Right lobe of liver (tissue), 6 donors: Measurements from ENCODE around the gene TCERG1. TPM values are rescaled to one million over a fixed set of nuclear protein-coding genes. Genes with fewer than 3 reads are reported as not detected.

Source experiments
- ATAC-seq, 4 donors: fragments of 200-7000 bp; cut with Tn5 transposase; one replicate each; pipeline ENCODE4 v1.9.1; 2020; ENCODE audit warnings: mild to moderate bottlenecking in 4 of 4, moderate library complexity in 4 of 4
- DNase-seq, 3 donors: peaks; one replicate each; pipeline ENCODE4 v3.0.0-alpha.2; 2020
- H3K27ac ChIP-seq, 3 donors: fragments of 200-600 bp; one replicate each; pipeline ENCODE4 v1.8.0; 2022
- H3K27me3 ChIP-seq, 2 donors: fragments of 200-600 bp; one replicate each; pipeline ENCODE4 v1.8.0; 2022
- H3K36me3 ChIP-seq, 4 donors: fragments of 200-600 bp; sonication (generic) in 1 of 4; one replicate each; pipeline versions ENCODE4 v1.5.1 to v1.8.0; 2017 to 2022; ENCODE audit warnings: control low read depth in 1 of 4
- H3K4me1 ChIP-seq, 4 donors: fragments of 200-600 bp; sonication (generic) in 1 of 4; one replicate each; pipeline versions ENCODE4 v1.5.1 to v1.8.0; 2017 to 2022; ENCODE audit warnings: control low read depth in 1 of 4
- H3K4me3 ChIP-seq, 3 donors: fragments of 200-600 bp; one replicate each; pipeline ENCODE4 v1.8.0; 2022
- H3K9me3 ChIP-seq, 4 donors: fragments of 200-600 bp; sonication (generic) in 1 of 4; one replicate each; pipeline versions ENCODE4 v1.5.1 to v1.8.0; 2017 to 2022; ENCODE audit warnings: control low read depth in 1 of 4
- POLR2A ChIP-seq: fragments of 450-650 bp; IDR thresholded peaks from one replicate; pipeline ENCODE4 v1.6.1; 2017; ENCODE audit warnings: antibody characterized with exemption, mild to moderate bottlenecking
- WGBS: methylation state at CpG from one replicate; pipeline ENCODE4 v1.1.6; 2018; ENCODE audit warnings: low coverage, low lambda C conversion rate; ENCODE audit not compliant: insufficient coverage; ENCODE audit errors: missing lambda C conversion rate; 5-methylcytosine and 5-hydroxymethylcytosine counted together
- intact Hi-C, 2 donors: fragments of 100-400 bp; cut with DNase I; formaldehyde crosslinking; loops; one replicate each; pipeline versions ENCODE4 v1.11.2 to v1.14.1; 2022
- total RNA-seq, 6 experiments: library from RNA; depleted of rRNA in 2 of 6; stranded (reverse); fragments of >200 nt in 2 of 6; fragmentation: NEBNext Ultra II Directional in 3 of 6; extraction: Animal tissue kit (Norgen Biotek cat#: 25700) in 3 of 6; gene quantifications; one replicate each; pipeline versions ENCODE4 v1.1.0 to v1.2.4, GENCODE V29; 2016 to 2023
- TF ChIP-seq, protein P1 (sequence below), 4 donors: fragments of 200-600 bp in 3 of 4; fragments of 450-650 bp in 1 of 4; IDR thresholded peaks; one replicate each; pipeline versions ENCODE4 v1.5.1 to v1.8.0; 2016 to 2022; ENCODE audit warnings: antibody characterized with exemption in 4 of 4, mild to moderate bottlenecking in 2 of 4
- donor health status: DM: no; HTN: yes; CAD: no.
- donor health status: DM: no; HTN: no; CAD: no.
- donor health status: DM: no; HTN: no; CAD: no.
- donor health status: DM: no; HTN: yes; CAD: no.
- donor health status: DM: no; HTN: yes; CAD: no.

TCERG1 gene
- total RNA-seq, 6 experiments from 2014 or later, result 9.7 to 27.4 (median 18.4) TPM

GRCh38 chr5:146447734-146448380 lies 724 bp downstream of the TCERG1 start:
- peak overlapping the region; percentile 91 to 99 (median 98) for H3K4me3 ChIP-seq
- H3K4me1 ChIP-seq, result peaks cover 0 to 30% (median 9%) of the 10 kb centered on the region in 4 donors
- no peaks in the 10 kb centered on the region for H3K9me3 ChIP-seq
- TF ChIP-seq, protein P1, sequence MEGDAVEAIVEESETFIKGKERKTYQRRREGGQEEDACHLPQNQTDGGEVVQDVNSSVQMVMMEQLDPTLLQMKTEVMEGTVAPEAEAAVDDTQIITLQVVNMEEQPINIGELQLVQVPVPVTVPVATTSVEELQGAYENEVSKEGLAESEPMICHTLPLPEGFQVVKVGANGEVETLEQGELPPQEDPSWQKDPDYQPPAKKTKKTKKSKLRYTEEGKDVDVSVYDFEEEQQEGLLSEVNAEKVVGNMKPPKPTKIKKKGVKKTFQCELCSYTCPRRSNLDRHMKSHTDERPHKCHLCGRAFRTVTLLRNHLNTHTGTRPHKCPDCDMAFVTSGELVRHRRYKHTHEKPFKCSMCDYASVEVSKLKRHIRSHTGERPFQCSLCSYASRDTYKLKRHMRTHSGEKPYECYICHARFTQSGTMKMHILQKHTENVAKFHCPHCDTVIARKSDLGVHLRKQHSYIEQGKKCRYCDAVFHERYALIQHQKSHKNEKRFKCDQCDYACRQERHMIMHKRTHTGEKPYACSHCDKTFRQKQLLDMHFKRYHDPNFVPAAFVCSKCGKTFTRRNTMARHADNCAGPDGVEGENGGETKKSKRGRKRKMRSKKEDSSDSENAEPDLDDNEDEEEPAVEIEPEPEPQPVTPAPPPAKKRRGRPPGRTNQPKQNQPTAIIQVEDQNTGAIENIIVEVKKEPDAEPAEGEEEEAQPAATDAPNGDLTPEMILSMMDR (IDR thresholded peaks at IDR 0.05), result no peak
- TF ChIP-seq POLR2A, result no peak
- H3K27me3 ChIP-seq, result no peaks in the 10 kb centered on the region
- intact Hi-C loops, result no loop called here
- H3K36me3 ChIP-seq, result no peaks in the 10 kb centered on the region
- H3K27ac ChIP-seq, result peak overlapping the region; percentile 64 to 92 (median 74)
- ATAC-seq (peak in 1 of 4 donors; percentile 27), DNase-seq (no peak)
- WGBS, result 0% methylated on average over 12 of the region's 20 CpGs

- Histone ChIP-seq H3K9me3 (no peaks in the 10 kb centered on the region), H3K36me3 (no peaks in the 10 kb centered on the region), H3K4me3 (peak overlapping the region in 1 of 3 donors; percentile 91), H3K27ac (no peak overlapping the region), H3K27me3 (no peaks in the 10 kb centered on the region), H3K4me1 (peaks cover 0 to 21% (median 9%) of the 10 kb centered on the region in 4 donors)
- whole genome bisulfite sequencing, result 76% methylated on average over 6 of the region's 6 CpGs
- TF ChIP-seq POLR2A, result no peak
- DNase-seq (no peak), ATAC-seq (no peak)
- intact Hi-C loops, result no loop called here
Measured at GRCh38 chr5:146448783-146449519, 1.8 kb downstream of the TCERG1 start.

GRCh38 chr5:146450002-146450401 lies 2.9 kb downstream of the TCERG1 start:
- ATAC-seq, result no peak
- no peak for DNase-seq
- Histone ChIP-seq H3K9me3 (no peaks in the 10 kb centered on the region), H3K4me1 (peaks cover 0 to 21% (median 9%) of the 10 kb centered on the region in 4 donors), H3K4me3 (no peak overlapping the region), H3K27ac (no peak overlapping the region), H3K36me3 (peaks cover 0 to 2% (median 0%) of the 10 kb centered on the region in 4 donors), H3K27me3 (no peaks in the 10 kb centered on the region)
- intact Hi-C loops, result no loop called here
- WGBS, result 72% methylated on average over 3 of the region's 3 CpGs
- TF ChIP-seq, protein P1 (IDR thresholded peaks at IDR 0.05), result no peak
- TF ChIP-seq POLR2A, result no peak

- no peak for ATAC-seq
- intact Hi-C loops, result no loop called here
- no peak for DNase-seq
- Histone ChIP-seq H3K27ac (no peak overlapping the region), H3K4me1 (peaks cover 0 to 21% (median 9%) of the 10 kb centered on the region in 4 donors), H3K36me3 (peaks cover 0 to 15% (median 3%) of the 10 kb centered on the region in 4 donors), H3K9me3 (no peaks in the 10 kb centered on the region), H3K27me3 (no peaks in the 10 kb centered on the region), H3K4me3 (no peak overlapping the region)
- WGBS, result 80% methylated on average over 1 of the region's 6 CpGs
- TF ChIP-seq, protein P1 (IDR thresholded peaks at IDR 0.05), result no peak
Measured at GRCh38 chr5:146451411-146451810, 4.3 kb downstream of the TCERG1 start.

DNA sequence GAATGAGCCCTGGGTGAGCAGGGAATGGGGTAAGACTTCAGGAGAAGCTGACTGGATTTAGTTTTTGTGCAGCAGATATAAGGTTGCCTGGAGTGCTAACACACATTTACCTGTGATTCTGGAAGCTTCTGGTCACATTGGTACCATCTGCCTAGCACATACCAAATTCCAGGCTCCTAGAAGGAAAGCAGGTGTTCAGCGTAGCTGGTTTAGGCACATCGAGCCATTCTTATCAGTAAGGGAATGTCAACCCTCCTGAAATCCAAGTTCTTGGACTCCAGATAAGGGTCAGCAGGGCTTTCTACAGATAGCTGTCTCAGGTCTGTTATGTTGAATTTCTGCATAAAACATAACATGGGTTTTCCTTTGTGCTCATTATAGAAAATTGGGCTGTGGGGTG lies 10.3 kb downstream of the TCERG1 start:
- peaks cover 0 to 50% (median 12%) of the 10 kb centered on the region in 4 donors for H3K36me3 ChIP-seq
- TF ChIP-seq, protein P1 (IDR thresholded peaks at IDR 0.05), result no peak
- no peak for TF ChIP-seq POLR2A
- H3K4me3 ChIP-seq, result no peak overlapping the region
- intact Hi-C loops, result no loop called here
- no peaks in the 10 kb centered on the region for H3K9me3 ChIP-seq
- no peak for ATAC-seq
- no peaks in the 10 kb centered on the region for H3K27me3 ChIP-seq
- no peaks in the 10 kb centered on the region for H3K4me1 ChIP-seq
- WGBS, result 81% methylated on average over 2 of the region's 2 CpGs
- no peak overlapping the region for H3K27ac ChIP-seq
- no peak for DNase-seq
